Measurements from ENCODE around the gene PFKFB1. TPM values are rescaled to one million over a fixed set of nuclear protein-coding genes. Genes with fewer than 3 reads are reported as not detected.

PFKFB1 gene
- total RNA-seq, 1 donor from 2014 or later: not detected

GRCh38 chrX:54921427-54922021 lies 72.5 kb downstream of the PFKFB1 start:
- Histone ChIP-seq H3K4me3 (peak overlapping the region; percentile 48 to 58), H3K36me3 (peaks cover 0 to 3% of the 10 kb centered on the region in 2 donors), H3K9me3 (no peaks in the 10 kb centered on the region), H3K4me1 (no peaks in the 10 kb centered on the region), H3K27ac (peak overlapping the region; percentile 31 to 42), H3K27me3 (no peaks in the 10 kb centered on the region)
- peak in 1 of 3 experiments; percentile 3 for TF ChIP-seq CTCF (IDR thresholded peaks at IDR 0.05)
- intact Hi-C loops (cut with DNase I): loop anchor here (2.0 to 10.0 kb wide), 4 partner anchors 76 to 657 kb away; partner anchors contain the start of gene MAGED2
- DNase-seq (ENCODE audit: low spot score in 2 of 2): no peak

GRCh38 chrX:54920610-54921426 lies 73.2 kb downstream of the PFKFB1 start, which contains the start of gene TRO:
Gene TRO (plus strand): TSS chrX:54920824. CDS start chrX:54922247, 1,423 bp downstream.
- peak within 1 kb of the TSS; percentile 31 to 42 for H3K27ac ChIP-seq
- no peak for DNase-seq (ENCODE audit: low spot score in 2 of 2)

GRCh38 chrX:54909941-54910340 lies 84.0 kb downstream of the PFKFB1 start:
- no peak overlapping the region for H3K27ac ChIP-seq
- no peaks in the 10 kb centered on the region for H3K27me3 ChIP-seq
- no peak for DNase-seq (ENCODE audit: low spot score in 2 of 2)
- no peak for TF ChIP-seq CTCF (IDR thresholded peaks at IDR 0.05)
- H3K4me3 ChIP-seq: no peak overlapping the region
- H3K36me3 ChIP-seq: no peaks in the 10 kb centered on the region
- intact Hi-C loops (cut with DNase I): no loop called here
- peaks cover 0 to 7% of the 10 kb centered on the region in 2 donors for H3K9me3 ChIP-seq
- H3K4me1 ChIP-seq: no peaks in the 10 kb centered on the region

More at GRCh38 chrX:54920610-54921426, 73.2 kb downstream of the PFKFB1 start, which contains the start of gene TRO:
- H3K4me3 ChIP-seq: peak within 1 kb of the TSS; percentile 48 to 58
- H3K9me3 ChIP-seq: no peaks in the 10 kb centered on the region
- no peaks in the 10 kb centered on the region for H3K27me3 ChIP-seq
- H3K36me3 ChIP-seq: no peaks in the 10 kb centered on the region
- H3K4me1 ChIP-seq: no peaks in the 10 kb centered on the region
- TF ChIP-seq CTCF (IDR thresholded peaks at IDR 0.05): no peak
- intact Hi-C loops (cut with DNase I): loop anchor here (2.0 to 10.0 kb wide), 4 partner anchors 76 to 656 kb away; partner anchors contain the start of gene MAGED2

GRCh38 chrX:54894159-54894558 lies 99.8 kb downstream of the PFKFB1 start:
- no peak overlapping the region for H3K4me3 ChIP-seq
- no peaks in the 10 kb centered on the region for H3K36me3 ChIP-seq
- no peak overlapping the region for H3K27ac ChIP-seq
- no peak for TF ChIP-seq CTCF (IDR thresholded peaks at IDR 0.05)
- H3K4me1 ChIP-seq: no peaks in the 10 kb centered on the region
- H3K27me3 ChIP-seq: no peaks in the 10 kb centered on the region
- H3K9me3 ChIP-seq: peaks cover 0 to 4% of the 10 kb centered on the region in 2 donors
- no peak for DNase-seq (ENCODE audit: low spot score in 2 of 2)
- intact Hi-C loops (cut with DNase I): no loop called here

GRCh38 chrX:54891573-54891972 lies 102.4 kb downstream of the PFKFB1 start:
- peak in 2 of 3 experiments; percentile 17 to 34 for TF ChIP-seq CTCF (IDR thresholded peaks at IDR 0.05)
- intact Hi-C loops (cut with DNase I): no loop called here

More at GRCh38 chrX:54891573-54891972, 102.4 kb downstream of the PFKFB1 start:
- Histone ChIP-seq H3K4me3 (no peak overlapping the region), H3K9me3 (peaks cover 0 to 4% of the 10 kb centered on the region in 2 donors), H3K36me3 (no peaks in the 10 kb centered on the region), H3K27ac (no peak overlapping the region), H3K27me3 (no peaks in the 10 kb centered on the region), H3K4me1 (no peaks in the 10 kb centered on the region)
- no peak for DNase-seq (ENCODE audit: low spot score in 2 of 2)

Data from ascending aorta (tissue), 2 donors.